Stimulated activated CD4-positive, alpha-beta T cell treated with anti-CD3 and anti-CD28 coated beads, Interleukin-12 subunit alpha, Interleukin-12 subunit beta, amount 100 ng/mL, for 4 hours (primary cell): ENCODE measurements around the gene RTKN2.

Experiments used
- DNase-seq: peaks from one replicate; pipeline ENCODE4 v3.0.0-alpha.2; 2020

Gene RTKN2

GRCh38 chr10:62217683-62218082, 51.0 kb downstream of the RTKN2 start:
- no peak for DNase-seq

DNA sequence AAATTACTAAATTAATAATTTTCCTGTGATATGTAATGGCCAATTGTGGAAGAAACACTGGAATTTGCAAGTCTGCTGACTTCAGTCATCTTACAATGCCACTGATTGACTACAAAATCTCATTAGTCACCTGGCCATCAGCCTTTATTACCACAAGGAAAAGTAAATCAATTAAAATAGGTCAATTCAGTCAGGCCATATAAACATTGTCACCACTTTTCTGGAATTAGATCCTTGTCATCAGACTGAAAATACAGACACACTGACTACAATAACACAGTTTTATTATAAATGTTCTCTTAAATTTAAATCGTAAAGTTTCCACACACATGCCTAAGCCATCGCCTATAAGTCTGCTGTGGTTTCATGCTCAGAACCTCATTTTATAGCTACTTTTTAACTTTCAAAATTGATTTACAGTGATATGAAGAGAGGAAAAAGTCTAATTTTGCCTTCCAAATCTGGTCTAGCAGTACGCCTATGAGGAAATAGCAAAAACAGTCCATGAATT, 54.2 kb downstream of the RTKN2 start:
- no peak for DNase-seq

DNA sequence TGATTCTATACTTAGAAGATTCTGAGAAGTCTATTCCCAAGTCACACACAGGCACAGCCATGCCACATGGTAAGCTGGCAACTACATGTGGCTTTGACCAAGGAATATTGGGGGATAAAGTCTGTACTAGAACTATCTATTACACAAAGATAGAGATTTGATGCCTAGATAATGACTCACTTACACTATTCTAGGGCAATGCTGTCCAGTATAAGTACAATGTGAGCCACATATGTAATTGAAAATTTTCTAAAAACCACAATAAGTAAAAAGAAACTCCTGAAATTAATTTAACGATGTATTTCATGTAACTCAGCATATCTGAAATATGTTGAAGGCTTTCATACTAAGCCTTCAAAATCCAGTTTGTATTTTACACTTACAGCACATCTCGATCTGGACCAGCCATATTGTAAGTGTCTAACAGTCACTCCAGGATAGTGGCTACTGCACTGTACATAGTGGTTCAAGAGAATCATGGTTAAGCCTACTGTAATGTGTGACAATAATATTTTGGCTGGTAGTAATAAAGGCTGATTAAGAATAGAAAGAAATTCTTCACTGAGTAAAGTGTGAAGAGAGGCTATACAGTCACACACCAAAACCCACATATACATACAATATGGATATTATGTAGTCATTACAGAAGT, 62.8 kb downstream of the RTKN2 start:
- no peak for DNase-seq

DNA sequence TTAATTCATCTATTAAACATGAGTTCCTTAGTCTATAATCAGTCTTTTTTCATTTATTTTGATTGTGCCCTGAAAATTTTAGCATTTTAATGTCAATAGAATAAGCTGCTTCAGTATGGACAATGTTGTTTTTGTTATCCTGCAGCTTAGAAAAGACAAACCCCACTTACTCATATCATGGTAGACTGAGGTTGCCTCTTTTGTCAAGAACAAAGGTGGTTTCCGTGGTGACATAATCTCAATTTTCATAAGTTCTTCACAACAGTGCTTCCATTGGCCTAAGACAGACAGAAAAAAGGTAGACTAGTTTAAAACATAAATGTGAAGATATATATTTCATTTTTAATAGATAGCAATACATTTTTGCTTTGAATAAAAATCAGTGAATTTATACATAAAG, 69.1 kb downstream of the RTKN2 start:
- no peak for DNase-seq

- no peak for DNase-seq
These were observed 72.1 kb downstream of the RTKN2 start for GRCh38 chr10:62196528-62196927.

DNA sequence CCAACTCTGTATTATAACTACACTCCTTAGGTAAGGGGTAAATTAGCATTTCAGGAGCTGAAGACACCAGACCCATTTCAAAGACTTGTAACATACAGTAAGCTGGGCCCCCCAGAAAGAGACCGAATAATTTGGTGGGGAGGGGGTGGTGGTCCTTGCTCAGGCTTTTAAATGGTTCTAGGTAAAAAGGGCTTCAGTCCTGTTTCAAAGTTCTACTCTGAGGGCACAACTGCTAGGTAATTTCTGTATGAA, 73.0 kb downstream of the RTKN2 start:
- no peak for DNase-seq

DNA sequence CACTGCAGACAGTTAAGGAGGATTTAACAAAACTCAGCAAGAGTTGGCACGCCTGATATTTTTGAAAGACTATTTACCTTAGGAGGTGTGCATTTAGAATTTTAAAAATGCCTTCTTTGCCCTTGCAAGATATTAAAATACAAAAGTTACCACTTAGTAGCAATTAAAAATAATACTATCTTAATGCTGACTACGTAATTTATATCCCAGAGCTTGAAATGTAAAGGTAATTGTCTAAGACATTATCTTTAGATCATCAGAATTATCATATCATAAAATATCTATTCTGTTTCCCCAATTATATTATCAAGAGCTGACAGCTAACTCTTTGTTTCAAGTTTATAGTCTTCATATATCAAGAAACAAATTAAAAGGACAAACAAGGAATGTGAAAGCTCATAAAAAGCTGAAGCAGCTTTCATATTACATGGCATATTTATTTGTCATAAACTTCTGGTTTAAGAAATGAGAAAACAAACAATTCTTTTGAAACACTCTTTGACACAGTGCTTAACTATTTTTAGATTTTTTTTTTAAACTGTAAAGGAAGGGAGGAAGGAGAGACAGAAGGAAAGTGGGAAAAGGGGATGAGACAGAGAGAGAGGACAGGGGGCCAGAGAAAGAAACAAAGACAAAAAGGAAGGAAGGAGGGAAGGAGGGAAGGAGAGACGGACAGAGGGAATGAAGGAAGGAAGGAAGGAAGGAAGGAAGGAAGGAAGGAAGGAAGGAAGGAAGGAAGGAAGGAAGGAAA, 73.5 kb downstream of the RTKN2 start:
- DNase-seq = no peak

- DNase-seq = no peak
These were observed 75.2 kb downstream of the RTKN2 start for GRCh38 chr10:62193479-62193878.

- no peak for DNase-seq
These were observed 79.5 kb downstream of the RTKN2 start for GRCh38 chr10:62189131-62189530.

GRCh38 chr10:62188021-62188616, 80.5 kb downstream of the RTKN2 start:
- DNase-seq = no peak

GRCh38 chr10:62186999-62187675, 81.5 kb downstream of the RTKN2 start:
- no peak for DNase-seq

DNA sequence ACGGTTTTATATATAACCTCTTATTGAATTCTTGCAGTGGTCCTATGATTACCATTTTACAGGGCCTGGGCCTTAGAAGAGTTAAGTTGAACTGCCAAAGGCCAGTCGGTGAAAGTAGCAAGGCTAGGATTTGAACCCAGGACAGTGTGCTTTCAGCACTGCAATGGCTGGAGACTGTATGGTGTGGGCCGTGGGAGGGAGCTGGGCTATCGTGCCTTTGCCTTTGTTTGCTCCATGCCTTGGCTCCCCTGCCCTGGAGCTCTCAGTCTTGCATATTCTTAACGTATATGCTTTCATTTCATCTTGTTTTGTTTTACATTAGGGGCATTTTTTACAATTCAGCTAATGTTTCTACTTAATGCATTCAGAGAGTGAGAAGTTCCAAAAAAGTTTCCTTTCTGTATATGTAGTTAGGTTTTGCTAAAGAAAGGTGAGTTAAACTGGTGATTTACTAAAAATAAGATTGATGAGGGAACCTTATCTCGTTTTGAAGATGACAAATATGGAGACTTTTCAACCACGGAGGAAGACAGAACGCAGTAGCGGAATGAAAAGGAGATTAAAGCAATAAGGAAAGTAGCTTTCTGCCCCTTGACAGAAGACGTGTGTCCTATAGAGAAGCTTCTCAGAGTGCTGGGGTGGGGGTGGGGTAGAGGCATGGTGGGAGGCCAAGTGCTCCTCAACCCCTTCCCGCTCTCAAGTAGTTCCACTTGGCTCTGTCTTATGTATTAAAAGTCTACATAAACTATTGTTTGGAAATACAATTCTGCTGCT, 82.5 kb downstream of the RTKN2 start:
- DNase-seq = no peak

DNA sequence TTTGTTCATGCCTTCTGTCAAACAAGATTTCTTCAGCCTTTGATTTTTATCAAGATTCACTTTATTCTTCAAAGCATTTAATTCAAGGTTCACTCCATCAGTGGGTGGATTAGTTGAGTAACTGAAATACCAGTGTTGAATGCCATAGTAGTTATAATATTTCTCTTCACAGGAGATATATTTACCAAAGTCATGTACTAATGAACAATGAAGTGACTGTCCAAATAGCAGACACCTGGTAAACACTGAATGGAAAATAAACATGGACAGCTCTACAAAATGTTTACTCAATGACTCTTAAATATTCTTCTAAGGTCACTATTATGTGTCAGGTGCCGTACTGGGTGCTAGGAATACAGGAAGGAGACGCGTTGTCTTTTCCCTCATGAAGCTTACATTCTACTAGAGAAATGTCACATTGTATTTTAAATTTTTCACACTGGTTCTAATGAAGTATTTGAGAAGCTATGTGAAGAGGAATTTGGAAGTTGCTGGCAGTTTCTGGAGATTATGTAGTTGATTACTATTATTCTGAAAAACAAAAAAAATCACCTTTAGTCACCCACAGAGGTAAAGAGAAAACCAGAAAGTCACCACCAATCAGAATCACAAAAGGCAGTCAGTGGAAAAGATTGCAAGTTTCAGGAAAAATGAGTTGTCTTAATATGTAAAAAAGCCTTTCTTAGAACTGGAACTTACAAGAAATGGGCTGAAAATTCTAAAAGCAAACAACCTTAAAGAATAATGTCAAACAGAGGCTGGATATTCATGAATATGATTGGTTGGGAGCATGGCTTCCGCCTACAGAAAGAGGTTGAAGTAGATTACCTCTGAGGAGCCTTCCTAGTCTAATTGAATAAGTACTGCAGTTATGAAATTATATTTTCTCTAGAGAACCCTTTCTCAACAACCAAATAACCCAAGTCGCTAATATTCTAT, 84.5 kb downstream of the RTKN2 start:
- DNase-seq = no peak

- DNase-seq = no peak
These were observed 85.2 kb downstream of the RTKN2 start for GRCh38 chr10:62183442-62183841.

- no peak for DNase-seq
These were observed 86.0 kb downstream of the RTKN2 start for GRCh38 chr10:62182595-62182994.

GRCh38 chr10:62182171-62182570, 86.5 kb downstream of the RTKN2 start:
- no peak for DNase-seq

- DNase-seq = no peak
These were observed 88.0 kb downstream of the RTKN2 start for GRCh38 chr10:62180677-62181076.

DNA sequence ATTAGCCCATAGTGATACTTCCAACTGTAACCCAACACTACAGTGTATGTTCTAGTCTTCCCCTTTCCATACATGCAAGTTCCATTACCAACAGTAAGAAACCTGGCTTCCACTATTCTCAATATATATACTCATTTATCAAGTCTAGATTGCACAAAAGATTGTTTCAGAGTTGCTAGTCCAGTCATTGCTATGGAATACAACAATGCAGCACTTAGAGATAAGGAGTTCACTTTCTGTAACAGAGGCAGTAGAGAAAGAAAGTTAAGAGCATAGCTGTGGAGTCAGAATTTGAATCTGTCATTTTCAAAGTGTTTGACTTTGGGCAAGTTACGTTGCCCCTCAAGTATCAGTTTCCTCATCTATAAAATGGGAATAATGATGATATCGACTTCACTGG, 90.1 kb downstream of the RTKN2 start:
- DNase-seq = no peak

DNA sequence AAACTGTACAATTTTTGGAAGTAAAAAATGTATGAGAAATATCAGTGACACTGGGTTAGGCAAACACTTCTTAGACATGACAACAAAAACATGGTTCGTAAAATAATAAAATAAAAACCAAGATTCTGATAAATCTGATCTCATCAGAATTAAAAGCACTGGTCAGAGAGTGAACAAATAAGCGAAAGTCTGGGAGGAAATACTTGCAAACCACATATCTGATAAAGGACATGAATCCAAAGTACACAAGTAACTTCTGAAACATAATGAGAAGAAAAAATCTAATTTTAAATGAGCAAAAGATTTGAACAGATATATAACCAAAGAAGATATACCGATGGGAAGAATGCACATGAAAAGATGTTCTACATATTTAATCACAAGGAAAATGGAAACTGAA, 91.5 kb downstream of the RTKN2 start:
- DNase-seq = no peak

DNA sequence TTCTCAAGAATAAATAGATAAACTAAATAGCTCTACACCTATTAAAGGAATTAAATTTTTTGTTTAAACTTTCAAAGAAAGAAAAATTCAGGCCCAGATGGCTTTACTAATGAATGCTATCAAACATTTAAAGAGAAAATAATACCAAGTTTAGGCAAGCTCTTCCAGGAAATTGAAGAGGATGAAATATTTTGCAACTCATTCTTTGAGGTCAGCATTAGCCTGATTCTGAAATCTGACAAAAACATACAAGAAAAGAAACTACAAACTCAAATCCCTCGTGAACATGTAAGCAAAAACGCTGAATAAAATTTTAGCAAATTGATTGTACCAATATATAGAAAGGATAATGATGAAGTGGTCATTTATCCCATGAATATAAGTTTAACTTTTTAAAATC, 93.4 kb downstream of the RTKN2 start:
- DNase-seq = no peak

GRCh38 chr10:62172465-62172864, 96.2 kb downstream of the RTKN2 start:
- DNase-seq = no peak

DNA sequence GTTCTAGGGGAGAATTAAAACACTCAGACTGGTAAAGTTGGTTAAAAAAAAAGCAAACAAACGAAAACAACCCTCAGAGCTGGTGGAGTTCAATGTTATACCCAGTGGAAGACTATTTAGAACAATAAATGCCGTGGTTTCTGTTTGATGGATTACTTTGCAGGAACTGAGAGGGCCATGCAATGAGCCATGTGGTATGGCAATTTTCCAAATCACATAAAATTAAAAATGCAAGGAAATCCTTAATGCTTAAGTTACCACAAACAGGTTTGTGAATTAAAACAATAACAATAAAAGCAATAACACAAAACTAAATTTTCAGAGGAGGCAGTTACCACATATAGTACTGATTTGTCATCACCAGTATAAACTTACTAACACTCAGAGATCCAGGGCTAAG, 96.9 kb downstream of the RTKN2 start:
- no peak for DNase-seq
